H9 (cell line): ENCODE measurements around the gene LEKR1. TPM values are rescaled to one million over a fixed set of nuclear protein-coding genes. Genes with fewer than 3 reads are reported as not detected.

ENCODE experiments used
- DNase-seq: peaks from one replicate; pipeline ENCODE4 v3.0.0-alpha.2; 2017
- H2AFZ ChIP-seq: one replicate; pipeline ENCODE4 v1.6.1; 2013; ENCODE audit warnings: mild to moderate bottlenecking, low read length, control low read depth, moderate library complexity
- H2AK5ac ChIP-seq: 2 replicates; pipeline ENCODE4 v1.6.1; 2013; ENCODE audit warnings: low read length, control low read depth, mixed read lengths; ENCODE audit not compliant: insufficient read length
- H2BK120ac ChIP-seq: one replicate; pipeline ENCODE4 v1.6.1; 2013; ENCODE audit warnings: low read depth, mild to moderate bottlenecking, low read length, control low read depth, inconsistent platforms; ENCODE audit not compliant: poor library complexity, severe bottlenecking
- H2BK12ac ChIP-seq: 2 replicates; pipeline ENCODE4 v1.6.1; 2013; ENCODE audit warnings: low read length, control low read depth, mixed read lengths, low read depth; ENCODE audit not compliant: insufficient read length
- H2BK15ac ChIP-seq: 2 replicates; pipeline ENCODE4 v1.6.1; 2013; ENCODE audit warnings: low read depth, low read length, control low read depth
- H2BK20ac ChIP-seq: one replicate; pipeline ENCODE4 v1.6.1; 2013; ENCODE audit warnings: low read depth, mild to moderate bottlenecking, low read length, control low read depth, inconsistent platforms; ENCODE audit not compliant: poor library complexity, severe bottlenecking
- H2BK5ac ChIP-seq: 2 replicates; pipeline ENCODE4 v1.6.1; 2013; ENCODE audit warnings: low read length, control low read depth, mixed read lengths; ENCODE audit not compliant: insufficient read length
- H3K14ac ChIP-seq: 2 replicates; pipeline ENCODE4 v1.6.1; 2013; ENCODE audit warnings: low read length, control low read depth; ENCODE audit not compliant: insufficient read depth
- H3K18ac ChIP-seq: 2 replicates; pipeline ENCODE4 v1.6.1; 2013; ENCODE audit warnings: low read depth, mild to moderate bottlenecking, mixed read lengths, low read length, control low read depth; ENCODE audit not compliant: insufficient read length
- H3K23ac ChIP-seq: 2 replicates; pipeline ENCODE4 v1.6.1; 2013; ENCODE audit warnings: low read length, control low read depth, mixed read lengths, low read depth; ENCODE audit not compliant: insufficient read length
- H3K23me2 ChIP-seq: 2 replicates; pipeline ENCODE4 v1.6.1; 2013; ENCODE audit warnings: low read depth, mild to moderate bottlenecking, mixed read lengths, low read length, control low read depth; ENCODE audit not compliant: insufficient read length, poor library complexity, severe bottlenecking
- H3K27ac ChIP-seq: 2 replicates; pipeline ENCODE4 v1.5.1; 2013; ENCODE audit warnings: low read length, control low read depth, mixed read lengths, low read depth; ENCODE audit not compliant: insufficient read length
- H3K27me3 ChIP-seq: 2 replicates; pipeline ENCODE4 v1.6.1; 2013; ENCODE audit warnings: low read length, control low read depth, inconsistent platforms; ENCODE audit not compliant: insufficient read depth
- H3K4ac ChIP-seq: 2 replicates; pipeline ENCODE4 v1.6.1; 2013; ENCODE audit warnings: low read depth, mild to moderate bottlenecking, control low read depth, inconsistent platforms, low read length, moderate library complexity
- H3K4me1 ChIP-seq: 2 replicates; pipeline ENCODE4 v1.6.1; 2013; ENCODE audit warnings: low read length, control low read depth, inconsistent platforms; ENCODE audit not compliant: insufficient read depth
- H3K4me2 ChIP-seq: 2 replicates; pipeline ENCODE4 v1.6.1; 2013; ENCODE audit warnings: low read length, control low read depth, mixed read lengths; ENCODE audit not compliant: insufficient read length, insufficient read depth
- H3K56ac ChIP-seq: 2 replicates; pipeline ENCODE4 v1.6.1; 2013; ENCODE audit warnings: low read depth, mild to moderate bottlenecking, mixed read lengths, low read length, control low read depth; ENCODE audit not compliant: insufficient read length
- H3K79me1 ChIP-seq: 2 replicates; pipeline ENCODE4 v1.6.1; 2013; ENCODE audit warnings: low read depth, mild to moderate bottlenecking, moderate library complexity, low read length, control low read depth, inconsistent platforms; ENCODE audit not compliant: insufficient read depth, poor library complexity, severe bottlenecking
- H3K79me2 ChIP-seq: 2 replicates; pipeline ENCODE4 v1.6.1; 2013; ENCODE audit warnings: low read length, control low read depth, inconsistent platforms; ENCODE audit not compliant: insufficient read depth
- H3K9ac ChIP-seq: 2 replicates; pipeline ENCODE4 v1.6.1; 2013; ENCODE audit warnings: low read length, control low read depth, mixed read lengths; ENCODE audit not compliant: insufficient read length; ENCODE audit errors: extremely low read depth
- H3K9me3 ChIP-seq: one replicate; pipeline ENCODE4 v1.6.1; 2013; ENCODE audit warnings: low read depth, low read length, inconsistent platforms; ENCODE audit not compliant: control insufficient read depth
- H3T11ph ChIP-seq: one replicate; pipeline ENCODE4 v1.6.1; 2013; ENCODE audit warnings: mild to moderate bottlenecking, low read length, control low read depth, inconsistent platforms
- H4K20me1 ChIP-seq: one replicate; pipeline ENCODE4 v1.6.1; 2013; ENCODE audit not compliant: control insufficient read depth, insufficient read length, insufficient read depth
- H4K5ac ChIP-seq: 2 replicates; pipeline ENCODE4 v1.6.1; 2013; ENCODE audit warnings: low read depth, mild to moderate bottlenecking, mixed read lengths, low read length, control low read depth; ENCODE audit not compliant: insufficient read length
- H4K8ac ChIP-seq: replicated peaks from 2 replicates; pipeline ENCODE4 v1.6.1; 2013; ENCODE audit warnings: low read length, control low read depth, mixed read lengths, low read depth; ENCODE audit not compliant: insufficient read length
- H4K91ac ChIP-seq: 2 replicates; pipeline ENCODE4 v1.6.1; 2013; ENCODE audit warnings: low read depth, mild to moderate bottlenecking, moderate library complexity, mixed read lengths, low read length, control low read depth; ENCODE audit not compliant: insufficient read length
- H3K27ac Mint-ChIP-seq, 3 experiments: 2 replicates in 2 of 3; 3 replicates in 1 of 3; pipeline ENCODE4 v1.8.0; 2020 to 2021; ENCODE audit warnings: mixed read lengths in 3 of 3, mild to moderate bottlenecking in 1 of 3, moderate library complexity in 1 of 3
- H3K27me3 Mint-ChIP-seq: 2 replicates; pipeline ENCODE4 v1.8.0; 2021; ENCODE audit warnings: low read depth, mild to moderate bottlenecking, moderate library complexity, mixed read lengths
- H3K36me3 Mint-ChIP-seq, 3 experiments: 2 replicates in 2 of 3; 3 replicates in 1 of 3; pipeline ENCODE4 v1.8.0; 2020 to 2021; ENCODE audit warnings: low read depth in 3 of 3, mixed read lengths in 3 of 3; ENCODE audit not compliant: insufficient read depth in 1 of 3
- H3K4me1 Mint-ChIP-seq, 2 experiments: 2 replicates each; pipeline ENCODE4 v1.8.0; 2020; ENCODE audit warnings: mixed read lengths in 2 of 2
- H3K4me3 Mint-ChIP-seq, 2 experiments: 2 replicates in 1 of 2; 3 replicates in 1 of 2; pipeline ENCODE4 v1.8.0; 2020 to 2021; ENCODE audit warnings: mild to moderate bottlenecking in 2 of 2, mixed read lengths in 2 of 2, moderate library complexity in 1 of 2
- H3K9me3 Mint-ChIP-seq, 2 experiments: 2 replicates in 1 of 2; 3 replicates in 1 of 2; pipeline ENCODE4 v1.8.0; 2020; ENCODE audit warnings: mild to moderate bottlenecking in 2 of 2, mixed read lengths in 2 of 2, moderate library complexity in 1 of 2
- WGBS: extraction: QIAGEN DNeasy Blood & Tissue Kit; methylation state at CpG from one replicate; pipeline ENCODE4 v1.1.7; 2013; ENCODE audit warnings: missing lambda C conversion rate, low lambda C conversion rate, mixed read lengths; ENCODE audit not compliant: insufficient read length; ENCODE audit errors: extremely low coverage; 5-methylcytosine and 5-hydroxymethylcytosine counted together
- total RNA-seq: library from RNA; stranded (reverse); gene quantifications from 2 replicates; pipeline ENCODE4 v1.2.1, GENCODE V29; 2021
- TF ChIP-seq, protein P1 (sequence below): fragments of 200-600 bp; sonication (generic); conservative IDR thresholded peaks from 3 replicates; pipeline ENCODE4 v1.8.0; 2021; ENCODE audit warnings: antibody characterized with exemption, mild to moderate bottlenecking

Gene LEKR1
- total RNA-seq, 1 experiment from 2014 or later = not detected

DNA sequence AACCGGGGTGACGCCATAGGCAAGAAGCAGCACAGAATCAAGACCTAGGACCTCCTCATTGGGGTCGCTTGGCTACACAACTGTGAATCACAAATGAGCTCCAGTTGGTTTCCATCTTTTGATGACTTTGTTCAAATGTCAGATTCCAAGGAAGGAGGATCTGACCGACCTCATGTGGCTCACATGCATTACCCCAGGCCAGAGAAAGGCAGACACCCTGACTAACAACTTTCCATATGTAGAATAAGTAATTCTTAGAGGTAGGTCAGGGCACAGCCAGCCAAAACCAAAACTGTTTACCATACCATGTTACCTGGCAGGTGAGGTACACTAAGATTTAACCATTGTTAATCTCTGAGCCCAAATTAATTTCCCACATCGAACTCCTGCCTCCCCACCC lies 237.3 kb downstream of the LEKR1 start:
- H3K27me3 Mint-ChIP-seq = peaks cover 62% of the 10 kb centered on the region
- Histone ChIP-seq H4K20me1 (no peaks in the 10 kb centered on the region), H3K27ac (no peak overlapping the region), H2BK5ac (no peak overlapping the region), H3K56ac (no peak overlapping the region), H2BK15ac (no peak overlapping the region), H2BK12ac (no peak overlapping the region), H3K23me2 (no peaks in the 10 kb centered on the region), H3K23ac (no peak overlapping the region), H3T11ph (no peak overlapping the region), H3K9me3 (no peaks in the 10 kb centered on the region), H3K4me2 (no peak overlapping the region), H3K14ac (no peak overlapping the region), H4K91ac (no peak overlapping the region), H3K4me1 (peaks cover 9% of the 10 kb centered on the region; the same call in 1 of the 2 replicates), H3K9ac (no peak overlapping the region), H3K4ac (no peak overlapping the region), H4K5ac (no peak overlapping the region), H2AK5ac (no peak overlapping the region), H4K8ac (no peak overlapping the region), H3K18ac (no peak overlapping the region), H3K79me2 (no peaks in the 10 kb centered on the region), H2BK20ac (no peak overlapping the region), H2BK120ac (no peak overlapping the region), H3K27me3 (no peaks in the 10 kb centered on the region), H2AFZ (no peak overlapping the region), H3K79me1 (no peaks in the 10 kb centered on the region)
- H3K36me3 Mint-ChIP-seq = peaks cover 0 to 10% (median 2%) of the 10 kb centered on the region in 3 experiments; a peak in 3 of 7 replicates
- WGBS = no CpG with 5 or more reads among the region's 5 CpGs
- H3K27ac Mint-ChIP-seq = no peak overlapping the region
- H3K4me1 Mint-ChIP-seq = peaks cover 50 to 51% of the 10 kb centered on the region in 2 experiments
- H3K9me3 Mint-ChIP-seq = peaks cover 0 to 3% of the 10 kb centered on the region in 2 experiments; a peak in 2 of 5 replicates
- H3K4me3 Mint-ChIP-seq = no peak overlapping the region
- no peak for DNase-seq
- TF ChIP-seq, protein P1, sequence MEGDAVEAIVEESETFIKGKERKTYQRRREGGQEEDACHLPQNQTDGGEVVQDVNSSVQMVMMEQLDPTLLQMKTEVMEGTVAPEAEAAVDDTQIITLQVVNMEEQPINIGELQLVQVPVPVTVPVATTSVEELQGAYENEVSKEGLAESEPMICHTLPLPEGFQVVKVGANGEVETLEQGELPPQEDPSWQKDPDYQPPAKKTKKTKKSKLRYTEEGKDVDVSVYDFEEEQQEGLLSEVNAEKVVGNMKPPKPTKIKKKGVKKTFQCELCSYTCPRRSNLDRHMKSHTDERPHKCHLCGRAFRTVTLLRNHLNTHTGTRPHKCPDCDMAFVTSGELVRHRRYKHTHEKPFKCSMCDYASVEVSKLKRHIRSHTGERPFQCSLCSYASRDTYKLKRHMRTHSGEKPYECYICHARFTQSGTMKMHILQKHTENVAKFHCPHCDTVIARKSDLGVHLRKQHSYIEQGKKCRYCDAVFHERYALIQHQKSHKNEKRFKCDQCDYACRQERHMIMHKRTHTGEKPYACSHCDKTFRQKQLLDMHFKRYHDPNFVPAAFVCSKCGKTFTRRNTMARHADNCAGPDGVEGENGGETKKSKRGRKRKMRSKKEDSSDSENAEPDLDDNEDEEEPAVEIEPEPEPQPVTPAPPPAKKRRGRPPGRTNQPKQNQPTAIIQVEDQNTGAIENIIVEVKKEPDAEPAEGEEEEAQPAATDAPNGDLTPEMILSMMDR = no peak
